IMR-90 (cell line): ENCODE results near the gene LRTM1.

Experiments used
- CTCF ChIP-seq: conservative IDR thresholded peaks from 2 replicates; pipeline ENCODE4 v1.5.1; 2012; ENCODE audit warnings: mild to moderate bottlenecking, low read depth, low read length, improper control_type of control experiment
- SMC3 ChIP-seq: fragments of 150-350 bp; IDR thresholded peaks from 2 replicates; pipeline ENCODE4 v1.6.1; 2016; ENCODE audit warnings: low read depth, mild to moderate bottlenecking, antibody characterized with exemption, low read length, moderate library complexity

- TF ChIP-seq SMC3 (no peak), CTCF (no peak)
Observed at GRCh38 chr3:54954521-54954920, 26.7 kb upstream of the LRTM1 start.
